Skeletal muscle satellite cell (primary cell): Measurements from ENCODE around the gene ARHGEF16.

Experiments used
- H3K27me3 ChIP-seq: 2 replicates; pipeline ENCODE4 v1.7.0; 2013; ENCODE audit warnings: low read length; ENCODE audit not compliant: control insufficient read depth, insufficient read depth
- H3K36me3 ChIP-seq: 2 replicates; pipeline ENCODE4 v1.7.0; 2013; ENCODE audit warnings: mild to moderate bottlenecking, control low read depth, low read length; ENCODE audit not compliant: insufficient read depth
- H3K4me1 ChIP-seq: 2 replicates; pipeline ENCODE4 v1.7.0; 2013; ENCODE audit warnings: low read length; ENCODE audit not compliant: control insufficient read depth, insufficient read depth
- H3K4me2 ChIP-seq: 2 replicates; pipeline ENCODE4 v1.7.0; 2013; ENCODE audit warnings: mild to moderate bottlenecking, low read length
- H3K4me3 ChIP-seq: 2 replicates; pipeline ENCODE4 v1.7.0; 2013; ENCODE audit warnings: low read length
- H3K9ac ChIP-seq: 2 replicates; pipeline ENCODE4 v1.7.0; 2013; ENCODE audit warnings: mild to moderate bottlenecking, low read depth, low read length, moderate library complexity
- H3K9me3 ChIP-seq: replicated peaks from 2 replicates; pipeline ENCODE4 v1.7.0; 2013; ENCODE audit warnings: mild to moderate bottlenecking, control low read depth, low read length

ARHGEF16 gene

DNA sequence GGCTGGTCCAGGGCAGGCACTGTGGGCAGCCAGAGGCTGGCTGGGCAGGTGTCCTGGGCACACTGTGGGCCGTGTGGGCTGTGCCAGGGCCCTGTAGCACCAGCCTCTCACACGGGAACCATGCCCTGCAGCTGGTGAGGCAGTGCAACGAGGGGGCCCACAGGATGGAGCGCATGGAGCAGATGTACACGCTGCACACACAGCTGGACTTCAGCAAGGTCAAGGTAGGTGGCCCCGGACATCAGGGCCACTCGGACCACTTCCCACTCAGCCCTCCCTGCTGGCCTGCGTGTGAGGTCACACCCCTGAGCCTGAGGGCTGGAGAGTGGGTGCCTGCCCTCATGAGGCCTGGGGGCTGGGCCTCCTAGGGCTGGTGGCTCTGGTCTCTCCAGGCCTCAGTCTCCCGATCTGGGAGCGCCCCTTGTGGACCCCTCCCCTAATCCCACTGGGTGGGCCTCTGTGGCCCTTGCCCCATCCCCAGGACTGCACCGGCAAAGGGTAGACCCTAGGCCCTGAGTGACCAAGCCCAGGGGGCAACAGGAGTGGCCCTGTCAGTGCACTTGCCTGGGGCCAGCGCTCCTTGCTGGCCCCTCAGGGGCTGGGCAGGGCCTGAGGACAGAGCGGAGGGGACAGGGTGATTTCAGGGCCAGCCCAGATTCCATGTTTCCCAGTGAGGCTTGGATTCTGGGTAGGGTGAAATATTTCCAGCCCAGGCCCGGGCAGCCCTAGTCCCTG, 21.5 kb downstream of the ARHGEF16 start:
- Histone ChIP-seq H3K4me3 (no peak overlapping the region), H3K4me2 (no peak overlapping the region), H3K4me1 (peaks cover 20% of the 10 kb centered on the region), H3K36me3 (no peaks in the 10 kb centered on the region), H3K9me3 (no peaks in the 10 kb centered on the region), H3K27me3 (peaks cover 13% of the 10 kb centered on the region), H3K9ac (no peak overlapping the region)

GRCh38 chr1:3476666-3477065, 22.2 kb downstream of the ARHGEF16 start:
- H3K36me3 ChIP-seq, result no peaks in the 10 kb centered on the region
- H3K9ac ChIP-seq, result no peak overlapping the region
- H3K4me3 ChIP-seq, result no peak overlapping the region
- H3K4me1 ChIP-seq, result peaks cover 16% of the 10 kb centered on the region
- peaks cover 17% of the 10 kb centered on the region for H3K27me3 ChIP-seq
- no peaks in the 10 kb centered on the region for H3K9me3 ChIP-seq
- H3K4me2 ChIP-seq, result no peak overlapping the region

- H3K4me2 ChIP-seq, result no peak overlapping the region
- no peaks in the 10 kb centered on the region for H3K36me3 ChIP-seq
- peaks cover 20% of the 10 kb centered on the region for H3K27me3 ChIP-seq
- H3K4me3 ChIP-seq, result no peak overlapping the region
- H3K4me1 ChIP-seq, result peaks cover 12% of the 10 kb centered on the region
- no peak overlapping the region for H3K9ac ChIP-seq
- H3K9me3 ChIP-seq, result no peaks in the 10 kb centered on the region
Measured at GRCh38 chr1:3477241-3477995, 23.0 kb downstream of the ARHGEF16 start.

- Histone ChIP-seq H3K36me3 (no peaks in the 10 kb centered on the region), H3K9ac (no peak overlapping the region), H3K9me3 (no peaks in the 10 kb centered on the region), H3K4me2 (no peak overlapping the region), H3K27me3 (peaks cover 20% of the 10 kb centered on the region), H3K4me1 (peaks cover 8% of the 10 kb centered on the region), H3K4me3 (no peak overlapping the region)
Measured at GRCh38 chr1:3478187-3478586, 23.7 kb downstream of the ARHGEF16 start.

GRCh38 chr1:3479511-3480368, 25.3 kb downstream of the ARHGEF16 start:
- no peak overlapping the region for H3K4me3 ChIP-seq
- peaks cover 20% of the 10 kb centered on the region for H3K27me3 ChIP-seq
- no peak overlapping the region for H3K9ac ChIP-seq
- no peaks in the 10 kb centered on the region for H3K4me1 ChIP-seq
- no peaks in the 10 kb centered on the region for H3K36me3 ChIP-seq
- H3K9me3 ChIP-seq, result no peaks in the 10 kb centered on the region
- no peak overlapping the region for H3K4me2 ChIP-seq

GRCh38 chr1:3480369-3480719, 25.9 kb downstream of the ARHGEF16 start:
- Histone ChIP-seq H3K9ac (no peak overlapping the region), H3K4me3 (no peak overlapping the region), H3K27me3 (peaks cover 24% of the 10 kb centered on the region), H3K36me3 (no peaks in the 10 kb centered on the region), H3K9me3 (no peaks in the 10 kb centered on the region), H3K4me2 (no peak overlapping the region), H3K4me1 (no peaks in the 10 kb centered on the region)

- Histone ChIP-seq H3K27me3 (peaks cover 27% of the 10 kb centered on the region), H3K4me2 (no peak overlapping the region), H3K9me3 (no peaks in the 10 kb centered on the region), H3K4me1 (no peaks in the 10 kb centered on the region), H3K4me3 (no peak overlapping the region), H3K36me3 (no peaks in the 10 kb centered on the region), H3K9ac (no peak overlapping the region)
Measured at GRCh38 chr1:3481046-3481445, 26.6 kb downstream of the ARHGEF16 start.

- Histone ChIP-seq H3K27me3 (peaks cover 29% of the 10 kb centered on the region), H3K4me3 (no peak overlapping the region), H3K36me3 (no peaks in the 10 kb centered on the region), H3K4me2 (no peak overlapping the region), H3K9ac (no peak overlapping the region), H3K9me3 (no peaks in the 10 kb centered on the region), H3K4me1 (no peaks in the 10 kb centered on the region)
Measured at GRCh38 chr1:3481836-3482375, 27.4 kb downstream of the ARHGEF16 start.

GRCh38 chr1:3482378-3482849, 27.9 kb downstream of the ARHGEF16 start:
- Histone ChIP-seq H3K4me1 (no peaks in the 10 kb centered on the region), H3K36me3 (no peaks in the 10 kb centered on the region), H3K9me3 (no peaks in the 10 kb centered on the region), H3K4me3 (no peak overlapping the region), H3K27me3 (peaks cover 32% of the 10 kb centered on the region), H3K4me2 (no peak overlapping the region), H3K9ac (no peak overlapping the region)

DNA sequence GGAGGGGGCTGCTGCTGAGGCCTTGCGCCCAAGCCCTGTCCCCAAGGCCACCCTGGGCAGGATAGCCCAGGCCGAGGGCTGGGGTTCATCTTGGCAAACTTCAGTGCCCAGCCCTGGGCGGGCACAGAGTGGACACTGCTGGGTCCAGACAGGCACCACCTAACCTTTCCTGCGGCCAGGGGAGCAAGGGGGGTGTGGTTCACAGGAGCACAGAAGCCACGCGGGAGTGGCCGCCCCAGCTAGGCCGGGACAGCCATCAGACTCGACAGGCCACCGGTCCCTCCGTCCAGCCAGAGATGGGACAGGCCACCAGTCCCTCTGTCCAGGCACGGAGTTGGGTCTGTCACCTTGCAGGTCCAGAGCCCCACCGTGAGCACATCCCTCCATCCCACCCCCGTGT, 28.9 kb downstream of the ARHGEF16 start:
- Histone ChIP-seq H3K4me2 (no peak overlapping the region), H3K36me3 (no peaks in the 10 kb centered on the region), H3K9me3 (peaks cover under 1% of the 10 kb centered on the region), H3K4me1 (no peaks in the 10 kb centered on the region), H3K4me3 (no peak overlapping the region), H3K9ac (no peak overlapping the region), H3K27me3 (peaks cover 35% of the 10 kb centered on the region)

GRCh38 chr1:3483801-3484444, 29.5 kb downstream of the ARHGEF16 start:
- H3K9me3 ChIP-seq, result peaks cover 6% of the 10 kb centered on the region
- H3K36me3 ChIP-seq, result no peaks in the 10 kb centered on the region
- no peak overlapping the region for H3K4me2 ChIP-seq
- H3K27me3 ChIP-seq, result peaks cover 35% of the 10 kb centered on the region
- H3K4me1 ChIP-seq, result no peaks in the 10 kb centered on the region
- no peak overlapping the region for H3K9ac ChIP-seq
- no peak overlapping the region for H3K4me3 ChIP-seq
